GM23338 (cell line): ENCODE results near the gene RILPL1. TPM values are rescaled to one million over a fixed set of nuclear protein-coding genes. Genes with fewer than 3 reads are reported as not detected.

ENCODE experiments used
- ATAC-seq: fragments of 200-7000 bp; cut with Tn5 transposase; 3 replicates; pipeline ENCODE4 v1.9.1; 2020
- DNase-seq: peaks from one replicate; pipeline ENCODE4 v3.0.0-alpha.2; 2015; ENCODE audit warnings: low spot score
- H2AFZ ChIP-seq: fragments of 200-600 bp; sonication (generic); 2 replicates; pipeline ENCODE4 v1.8.0; 2016; ENCODE audit warnings: antibody characterized with exemption, mild to moderate bottlenecking, moderate library complexity
- H3F3A ChIP-seq: fragments of 200-600 bp; sonication (generic); replicated peaks from 2 replicates; pipeline ENCODE4 v1.8.0; 2017; ENCODE audit warnings: antibody characterized with exemption, mixed run types, low read depth
- H3K27ac ChIP-seq: fragments of 200-600 bp; sonication (generic); 2 replicates; pipeline ENCODE4 v1.6.1; 2016; ENCODE audit warnings: low read depth
- H3K27me3 ChIP-seq: fragments of 200-600 bp; sonication (generic); 2 replicates; pipeline ENCODE4 v1.8.0; 2016; ENCODE audit warnings: mild to moderate bottlenecking, mixed run types, moderate library complexity; ENCODE audit not compliant: insufficient read depth
- H3K36me3 ChIP-seq: fragments of 200-600 bp; sonication (generic); 2 replicates; pipeline ENCODE4 v1.8.0; 2016; ENCODE audit warnings: mild to moderate bottlenecking; ENCODE audit not compliant: insufficient read depth
- H3K4me1 ChIP-seq: fragments of 200-600 bp; sonication (generic); 2 replicates; pipeline ENCODE4 v1.8.0; 2016; ENCODE audit warnings: mild to moderate bottlenecking, moderate library complexity; ENCODE audit not compliant: insufficient read depth
- H3K4me2 ChIP-seq: fragments of 200-600 bp; sonication (generic); 2 replicates; pipeline ENCODE4 v1.7.1; 2017; ENCODE audit warnings: mixed run types
- H3K4me3 ChIP-seq: fragments of 200-600 bp; sonication (generic); 2 replicates; pipeline ENCODE4 v1.6.1; 2016; ENCODE audit warnings: mixed run types
- H3K79me2 ChIP-seq: fragments of 200-600 bp; sonication (generic); replicated peaks from 2 replicates; pipeline ENCODE4 v1.8.0; 2017; ENCODE audit warnings: mild to moderate bottlenecking; ENCODE audit not compliant: insufficient read depth
- H3K9me2 ChIP-seq: fragments of 200-600 bp; sonication (generic); 2 replicates; pipeline ENCODE4 v1.8.0; 2017; ENCODE audit not compliant: insufficient read depth
- H4K20me1 ChIP-seq: fragments of 200-600 bp; sonication (generic); replicated peaks from 2 replicates; pipeline ENCODE4 v1.8.0; 2017; ENCODE audit warnings: mild to moderate bottlenecking; ENCODE audit not compliant: insufficient read depth
- H3K27ac Mint-ChIP-seq: 2 replicates; pipeline ENCODE4 v1.8.0; 2020; ENCODE audit warnings: inconsistent platforms, mild to moderate bottlenecking, moderate library complexity, mixed read lengths
- H3K27me3 Mint-ChIP-seq: 3 replicates; pipeline ENCODE4 v1.8.0; 2022; ENCODE audit warnings: low read depth, mild to moderate bottlenecking, moderate library complexity, mixed read lengths, inconsistent platforms; ENCODE audit not compliant: insufficient read depth, poor library complexity
- H3K36me3 Mint-ChIP-seq: 3 replicates; pipeline ENCODE4 v1.8.0; 2021; ENCODE audit warnings: low read depth, mild to moderate bottlenecking, inconsistent platforms, moderate library complexity, mixed read lengths
- H3K4me1 Mint-ChIP-seq: 3 replicates; pipeline ENCODE4 v1.8.0; 2020; ENCODE audit warnings: mild to moderate bottlenecking, inconsistent platforms, mixed read lengths
- H3K4me3 Mint-ChIP-seq: 3 replicates; pipeline ENCODE4 v1.8.0; 2021; ENCODE audit warnings: moderate library complexity, mild to moderate bottlenecking, inconsistent platforms, mixed read lengths
- H3K9me3 Mint-ChIP-seq: 3 replicates; pipeline ENCODE4 v1.8.0; 2020; ENCODE audit warnings: moderate library complexity, mild to moderate bottlenecking, inconsistent platforms, mixed read lengths
- CREB1 ChIP-seq: fragments of 250-450 bp; sonication (Bioruptor Pico); IDR thresholded peaks from 2 replicates; pipeline ENCODE4 v1.5.0; 2020; ENCODE audit warnings: low read depth, mild to moderate bottlenecking, moderate library complexity
- CTCF ChIP-seq, 2 experiments: fragments of 200-600 bp in 1 of 2; sonication (generic) in 1 of 2; conservative IDR thresholded peaks; 2 replicates each; pipeline versions ENCODE4 v1.5.1 to v1.6.1; 2016 to 2017; ENCODE audit warnings: antibody characterized with exemption in 2 of 2, low read depth in 2 of 2, mild to moderate bottlenecking in 2 of 2, moderate library complexity in 1 of 2
- POLR2AphosphoS5 ChIP-seq: IDR thresholded peaks from 2 replicates; pipeline ENCODE4 v1.6.1; 2016; ENCODE audit warnings: antibody characterized with exemption, low read depth
- STAT1 ChIP-seq: IDR thresholded peaks from one replicate; pipeline ENCODE4 v1.6.1; 2016; ENCODE audit warnings: antibody characterized with exemption; ENCODE audit not compliant: unreplicated experiment
- polyA plus RNA-seq: library from polyadenylated mRNA; unstranded; fragments of >200 nt; fragmentation: Nextera tagmentation; extraction: Ambion mirVana; gene quantifications from 2 replicates; pipeline ENCODE4 v1.2.1, GENCODE V29; 2016
- total RNA-seq: library from RNA; depleted of rRNA; stranded (reverse); fragments of >200 nt; shearing (Covaris generic); gene quantifications from 2 replicates; pipeline ENCODE4 v1.2.3, GENCODE V29; 2014
- TF ChIP-seq, protein P1 (sequence below): IDR thresholded peaks from one replicate; pipeline ENCODE4 v1.6.1; 2018; ENCODE audit warnings: antibody characterized with exemption; ENCODE audit not compliant: unreplicated experiment
- TF ChIP-seq, protein P2 (sequence below): IDR thresholded peaks from 2 replicates; pipeline ENCODE4 v1.6.1; 2016; ENCODE audit warnings: antibody characterized with exemption

The RILPL1 gene
- total and polyA plus RNA-seq, 2 experiments from 2014 or later: 3.9 to 7.9 TPM

- TF ChIP-seq CTCF (conservative IDR thresholded peaks at IDR 0.05; ENCODE audit: low read depth in 2 of 2): no peak
- TF ChIP-seq, protein P1, sequence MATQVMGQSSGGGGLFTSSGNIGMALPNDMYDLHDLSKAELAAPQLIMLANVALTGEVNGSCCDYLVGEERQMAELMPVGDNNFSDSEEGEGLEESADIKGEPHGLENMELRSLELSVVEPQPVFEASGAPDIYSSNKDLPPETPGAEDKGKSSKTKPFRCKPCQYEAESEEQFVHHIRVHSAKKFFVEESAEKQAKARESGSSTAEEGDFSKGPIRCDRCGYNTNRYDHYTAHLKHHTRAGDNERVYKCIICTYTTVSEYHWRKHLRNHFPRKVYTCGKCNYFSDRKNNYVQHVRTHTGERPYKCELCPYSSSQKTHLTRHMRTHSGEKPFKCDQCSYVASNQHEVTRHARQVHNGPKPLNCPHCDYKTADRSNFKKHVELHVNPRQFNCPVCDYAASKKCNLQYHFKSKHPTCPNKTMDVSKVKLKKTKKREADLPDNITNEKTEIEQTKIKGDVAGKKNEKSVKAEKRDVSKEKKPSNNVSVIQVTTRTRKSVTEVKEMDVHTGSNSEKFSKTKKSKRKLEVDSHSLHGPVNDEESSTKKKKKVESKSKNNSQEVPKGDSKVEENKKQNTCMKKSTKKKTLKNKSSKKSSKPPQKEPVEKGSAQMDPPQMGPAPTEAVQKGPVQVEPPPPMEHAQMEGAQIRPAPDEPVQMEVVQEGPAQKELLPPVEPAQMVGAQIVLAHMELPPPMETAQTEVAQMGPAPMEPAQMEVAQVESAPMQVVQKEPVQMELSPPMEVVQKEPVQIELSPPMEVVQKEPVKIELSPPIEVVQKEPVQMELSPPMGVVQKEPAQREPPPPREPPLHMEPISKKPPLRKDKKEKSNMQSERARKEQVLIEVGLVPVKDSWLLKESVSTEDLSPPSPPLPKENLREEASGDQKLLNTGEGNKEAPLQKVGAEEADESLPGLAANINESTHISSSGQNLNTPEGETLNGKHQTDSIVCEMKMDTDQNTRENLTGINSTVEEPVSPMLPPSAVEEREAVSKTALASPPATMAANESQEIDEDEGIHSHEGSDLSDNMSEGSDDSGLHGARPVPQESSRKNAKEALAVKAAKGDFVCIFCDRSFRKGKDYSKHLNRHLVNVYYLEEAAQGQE: no peak
These were observed 54.8 kb downstream of the RILPL1 start (continued) for GRCh38 chr12:123478762-123479161.

GRCh38 chr12:123478069-123478468 lies 55.5 kb downstream of the RILPL1 start:
- no peak for TF ChIP-seq CTCF (conservative IDR thresholded peaks at IDR 0.05; ENCODE audit: low read depth in 2 of 2)
- TF ChIP-seq, protein P2, sequence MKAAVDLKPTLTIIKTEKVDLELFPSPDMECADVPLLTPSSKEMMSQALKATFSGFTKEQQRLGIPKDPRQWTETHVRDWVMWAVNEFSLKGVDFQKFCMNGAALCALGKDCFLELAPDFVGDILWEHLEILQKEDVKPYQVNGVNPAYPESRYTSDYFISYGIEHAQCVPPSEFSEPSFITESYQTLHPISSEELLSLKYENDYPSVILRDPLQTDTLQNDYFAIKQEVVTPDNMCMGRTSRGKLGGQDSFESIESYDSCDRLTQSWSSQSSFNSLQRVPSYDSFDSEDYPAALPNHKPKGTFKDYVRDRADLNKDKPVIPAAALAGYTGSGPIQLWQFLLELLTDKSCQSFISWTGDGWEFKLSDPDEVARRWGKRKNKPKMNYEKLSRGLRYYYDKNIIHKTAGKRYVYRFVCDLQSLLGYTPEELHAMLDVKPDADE: no peak
- TF ChIP-seq, protein P1: no peak
- no peak for TF ChIP-seq STAT1
- no peak for TF ChIP-seq POLR2AphosphoS5
- no peak for TF ChIP-seq CREB1 (CRISPR knock-in tag)
- Histone ChIP-seq H3K4me1 (no peaks in the 10 kb centered on the region), H3F3A (no peaks in the 10 kb centered on the region), H3K27ac (no peak overlapping the region), H3K79me2 (no peaks in the 10 kb centered on the region), H2AFZ (no peak overlapping the region), H4K20me1 (0 out of 2 replicates have a peak, but pooled peaks cover 7% of the 10 kb centered on the region), H3K9me2 (no peaks in the 10 kb centered on the region), H3K4me3 (no peak overlapping the region), H3K36me3 (no peaks in the 10 kb centered on the region), H3K4me2 (no peak overlapping the region), H3K27me3 (no peaks in the 10 kb centered on the region)
- DNase-seq: no peak
- Mint-ChIP-seq H3K36me3 (no peaks in the 10 kb centered on the region; the same call in 2 of the 3 replicates), H3K9me3 (no peaks in the 10 kb centered on the region; the same call in 1 of the 3 replicates), H3K27me3 (peaks cover 9% of the 10 kb centered on the region), H3K4me1 (no peaks in the 10 kb centered on the region), H3K4me3 (no peak overlapping the region), H3K27ac (no peak overlapping the region)
- ATAC-seq: no peak
